Upper lobe of left lung (tissue), 6 donors: Measurements from ENCODE around the gene APLP1. TPM values are rescaled to one million over a fixed set of nuclear protein-coding genes. Genes with fewer than 3 reads are reported as not detected.

ENCODE experiments used
- ATAC-seq, 2 donors: fragments of 200-7000 bp; cut with Tn5 transposase; one replicate each; pipeline ENCODE4 v1.9.1; 2022; ENCODE audit warnings: mild to moderate bottlenecking in 2 of 2, moderate library complexity in 2 of 2; ENCODE audit not compliant: low FRiP score in 2 of 2
- DNase-seq, 2 donors: peaks; one replicate each; pipeline ENCODE4 v3.0.0-alpha.2; 2019 to 2020
- H3K27ac ChIP-seq, 4 donors: fragments of 200-600 bp; sonication (generic); one replicate each; pipeline ENCODE4 v1.5.1; 2016 to 2019
- H3K27me3 ChIP-seq, 4 donors: fragments of 200-600 bp; sonication (generic); one replicate each; pipeline ENCODE4 v1.5.1; 2017 to 2019
- H3K36me3 ChIP-seq, 4 donors: fragments of 200-600 bp; sonication (generic); one replicate each; pipeline ENCODE4 v1.5.1; 2016 to 2019
- H3K4me1 ChIP-seq, 4 donors: fragments of 200-600 bp; sonication (generic); one replicate each; pipeline ENCODE4 v1.5.1; 2018 to 2019
- H3K4me3 ChIP-seq, 4 donors: fragments of 200-600 bp; sonication (generic); one replicate each; pipeline ENCODE4 v1.5.1; 2017 to 2019; ENCODE audit warnings: mild to moderate bottlenecking in 2 of 4, moderate library complexity in 1 of 4
- H3K9me3 ChIP-seq, 4 donors: fragments of 200-600 bp; sonication (generic); one replicate each; pipeline ENCODE4 v1.5.1; 2018 to 2019
- CTCF ChIP-seq, 6 experiments: fragments of 450-650 bp in 4 of 6; fragments of 200-600 bp in 2 of 6; sonication (generic) in 2 of 6; IDR thresholded peaks; one replicate each; pipeline ENCODE4 v1.5.1; 2016 to 2019; ENCODE audit warnings: antibody characterized with exemption in 6 of 6
- EP300 ChIP-seq, 4 donors: sonication (generic); formaldehyde crosslinking; IDR thresholded peaks; one replicate each; pipeline ENCODE4 v1.5.1; 2017; ENCODE audit warnings: antibody characterized with exemption in 4 of 4, control low read depth in 2 of 4
- POLR2A ChIP-seq, 4 donors: fragments of 450-650 bp; IDR thresholded peaks; one replicate each; pipeline ENCODE4 v1.5.1; 2016 to 2017; ENCODE audit warnings: antibody characterized with exemption in 4 of 4, mild to moderate bottlenecking in 2 of 4
- POLR2AphosphoS5 ChIP-seq, 2 donors: sonication (generic); formaldehyde crosslinking; IDR thresholded peaks; one replicate each; pipeline ENCODE4 v1.5.1; 2017; ENCODE audit warnings: antibody characterized with exemption in 2 of 2
- WGBS, 2 donors: methylation state at CpG; one replicate each; pipeline ENCODE4 v1.1.5; 2017 to 2018; 5-methylcytosine and 5-hydroxymethylcytosine counted together
- total RNA-seq, 6 donors: library from RNA; depleted of rRNA in 4 of 6; stranded (reverse); fragments of >200 nt in 4 of 6; gene quantifications; one replicate each; pipeline versions ENCODE4 v1.1.0 to v1.2.1, GENCODE V29; 2016 to 2021
- donor health status: DM: no; HTN: no; CAD: no; lungs with moderate emphysema.
- donor health status: DM: no; HTN: yes; CAD: no; lungs with severe emphysema.

Gene APLP1
- total RNA-seq, 6 donors from 2014 or later: 1.5 to 22.8 (median 5.2) TPM; not detected in 1

- WGBS, 2 donors: 75 to 80% methylated on average over 1 to 6 of the region's 6 CpGs
- no peaks in the 10 kb centered on the region for H3K9me3 ChIP-seq
- no peak overlapping the region for H3K4me3 ChIP-seq
- no peak overlapping the region for H3K27ac ChIP-seq
- H3K27me3 ChIP-seq: peaks cover 0 to 44% (median 21%) of the 10 kb centered on the region in 4 donors
- ATAC-seq (no peak), DNase-seq (no peak)
- no peaks in the 10 kb centered on the region for H3K36me3 ChIP-seq
- TF ChIP-seq POLR2A (IDR thresholded peaks at IDR 0.05) (no peak), CTCF (IDR thresholded peaks at IDR 0.05) (no peak), EP300 (IDR thresholded peaks at IDR 0.05) (no peak), POLR2AphosphoS5 (IDR thresholded peaks at IDR 0.05) (no peak)
- peaks cover 9 to 23% (median 16%) of the 10 kb centered on the region in 4 donors for H3K4me1 ChIP-seq
Observed at GRCh38 chr19:35858311-35858710, 10.1 kb upstream of the APLP1 start.

- H3K9me3 ChIP-seq: no peaks in the 10 kb centered on the region
- no peak overlapping the region for H3K27ac ChIP-seq
- H3K36me3 ChIP-seq: no peaks in the 10 kb centered on the region
- no peak for DNase-seq
- no peak overlapping the region for H3K4me3 ChIP-seq
- TF ChIP-seq POLR2AphosphoS5 (IDR thresholded peaks at IDR 0.05) (no peak), EP300 (IDR thresholded peaks at IDR 0.05) (no peak), CTCF (IDR thresholded peaks at IDR 0.05) (no peak), POLR2A (IDR thresholded peaks at IDR 0.05) (no peak)
- ATAC-seq: no peak
- H3K27me3 ChIP-seq: peaks cover 0 to 39% (median 21%) of the 10 kb centered on the region in 4 donors
- 66 to 70% methylated on average over 4 of the region's 4 CpGs for WGBS, 2 donors
- H3K4me1 ChIP-seq: peaks cover 9 to 23% (median 16%) of the 10 kb centered on the region in 4 donors
Observed at GRCh38 chr19:35859414-35859813, 9.0 kb upstream of the APLP1 start.

- Histone ChIP-seq H3K36me3 (no peaks in the 10 kb centered on the region), H3K27me3 (peaks cover 0 to 38% (median 18%) of the 10 kb centered on the region in 4 donors), H3K9me3 (no peaks in the 10 kb centered on the region), H3K4me1 (peaks cover 9 to 23% (median 16%) of the 10 kb centered on the region in 4 donors), H3K27ac (no peak overlapping the region), H3K4me3 (no peak overlapping the region)
- TF ChIP-seq POLR2A (IDR thresholded peaks at IDR 0.05): no peak
- DNase-seq (peak in 1 of 2 donors; percentile 79), ATAC-seq (no peak)
- WGBS, 2 donors: 12 to 15% methylated on average over 13 of the region's 24 CpGs
Observed at GRCh38 chr19:35860436-35860817, 7.9 kb upstream of the APLP1 start.

GRCh38 chr19:35860818-35861639 is 7.3 kb upstream of the APLP1 start:
- H3K27ac ChIP-seq: no peak overlapping the region
- peaks cover 0 to 32% (median 16%) of the 10 kb centered on the region in 4 donors for H3K27me3 ChIP-seq
- no peak for TF ChIP-seq POLR2A (IDR thresholded peaks at IDR 0.05)
- no peak for TF ChIP-seq EP300 (IDR thresholded peaks at IDR 0.05)
- TF ChIP-seq POLR2AphosphoS5 (IDR thresholded peaks at IDR 0.05): no peak
- TF ChIP-seq CTCF (IDR thresholded peaks at IDR 0.05): no peak
- H3K9me3 ChIP-seq: no peaks in the 10 kb centered on the region
- DNase-seq (peak in 1 of 2 donors; percentile 83), ATAC-seq (no peak)
- peaks cover 7 to 20% (median 15%) of the 10 kb centered on the region in 4 donors for H3K4me1 ChIP-seq
- H3K4me3 ChIP-seq: no peak overlapping the region
- no peaks in the 10 kb centered on the region for H3K36me3 ChIP-seq
- WGBS, 2 donors: 14 to 23% methylated on average over 17 to 30 of the region's 55 CpGs

- H3K27ac ChIP-seq: no peak overlapping the region
- no peak for ATAC-seq
- no peaks in the 10 kb centered on the region for H3K9me3 ChIP-seq
- DNase-seq: no peak
- H3K36me3 ChIP-seq: no peaks in the 10 kb centered on the region
- WGBS, 2 donors: 37 to 52% methylated on average over 6 to 19 of the region's 19 CpGs
- no peak overlapping the region for H3K4me3 ChIP-seq
- no peak for TF ChIP-seq EP300 (IDR thresholded peaks at IDR 0.05)
- no peak for TF ChIP-seq POLR2A (IDR thresholded peaks at IDR 0.05)
- no peak for TF ChIP-seq CTCF (IDR thresholded peaks at IDR 0.05)
- no peak for TF ChIP-seq POLR2AphosphoS5 (IDR thresholded peaks at IDR 0.05)
- peaks cover under 1 to 13% (median 9%) of the 10 kb centered on the region in 4 donors for H3K4me1 ChIP-seq
- peaks cover 0 to 26% (median 10%) of the 10 kb centered on the region in 4 donors for H3K27me3 ChIP-seq
Observed at GRCh38 chr19:35861640-35862160, 6.7 kb upstream of the APLP1 start.
